Keratinocyte (primary cell): ENCODE measurements around the gene RAB32. TPM values are rescaled to one million over a fixed set of nuclear protein-coding genes. Genes with fewer than 3 reads are reported as not detected.

Experiments used
- DNase-seq: peaks from one replicate; pipeline ENCODE4 v3.0.0-alpha.2; 2011; ENCODE audit warnings: low read depth, missing footprints, low spot score
- FAIRE-seq: peaks from 2 replicates; lab custom pipeline; 2011; peaks lifted over from hg19 to GRCh38; lab: Jason Lieb, UNC
- H2AFZ ChIP-seq: 2 replicates; pipeline ENCODE4 v1.6.0; 2012; ENCODE audit warnings: low read length, control low read depth, inconsistent platforms; ENCODE audit not compliant: control insufficient read depth
- H3K27ac ChIP-seq: 2 replicates; pipeline ENCODE4 v1.5.1; 2011; ENCODE audit warnings: low read length; ENCODE audit not compliant: control insufficient read depth, insufficient read depth
- H3K27me3 ChIP-seq: 3 replicates; pipeline ENCODE4 v1.6.0; 2011; ENCODE audit warnings: low read length; ENCODE audit not compliant: control insufficient read depth, insufficient read depth; ENCODE audit errors: extremely low read depth
- H3K36me3 ChIP-seq, 2 experiments: 2 replicates in 1 of 2; 3 replicates in 1 of 2; pipeline ENCODE4 v1.5.1; 2011; ENCODE audit warnings: low read length in 2 of 2, mild to moderate bottlenecking in 1 of 2; ENCODE audit not compliant: control insufficient read depth in 2 of 2, insufficient read depth in 2 of 2; ENCODE audit errors: extremely low read depth in 1 of 2
- H3K4me1 ChIP-seq: 3 replicates; pipeline ENCODE4 v1.5.1; 2011; ENCODE audit warnings: low read length; ENCODE audit not compliant: control insufficient read depth, insufficient read depth; ENCODE audit errors: extremely low read depth
- H3K4me2 ChIP-seq: 3 replicates; pipeline ENCODE4 v1.6.0; 2011; ENCODE audit warnings: low read depth, low read length; ENCODE audit not compliant: control insufficient read depth, insufficient read depth; ENCODE audit errors: extremely low read depth
- H3K4me3 ChIP-seq, 3 experiments: fragments of 200-600 bp in 1 of 3; sonication (generic) in 1 of 3; 2 replicates in 2 of 3; 3 replicates in 1 of 3; pipeline ENCODE4 v1.5.1; 2011 to 2016; ENCODE audit warnings: low read length in 3 of 3, mild to moderate bottlenecking in 3 of 3, control low read depth in 2 of 3, inconsistent platforms in 1 of 3, low read depth in 1 of 3, mixed read lengths in 1 of 3, mixed run types in 1 of 3, moderate library complexity in 1 of 3; ENCODE audit not compliant: control insufficient read depth in 2 of 3, insufficient read depth in 2 of 3; ENCODE audit errors: extremely low read depth in 1 of 3
- H3K79me2 ChIP-seq: 2 replicates; pipeline ENCODE4 v1.6.0; 2012; ENCODE audit warnings: low read length; ENCODE audit not compliant: control insufficient read depth, insufficient read depth
- H3K9ac ChIP-seq: 3 replicates; pipeline ENCODE4 v1.6.0; 2011; ENCODE audit warnings: low read length; ENCODE audit not compliant: control insufficient read depth, insufficient read depth; ENCODE audit errors: extremely low read depth
- H3K9me1 ChIP-seq: 3 replicates; pipeline ENCODE4 v1.6.0; 2011; ENCODE audit warnings: low read length; ENCODE audit not compliant: control insufficient read depth, insufficient read depth; ENCODE audit errors: extremely low read depth
- H3K9me3 ChIP-seq: 2 replicates; pipeline ENCODE4 v1.5.1; 2012; ENCODE audit warnings: low read depth, low read length; ENCODE audit not compliant: control insufficient read depth
- H4K20me1 ChIP-seq: 3 replicates; pipeline ENCODE4 v1.6.0; 2011; ENCODE audit warnings: low read length; ENCODE audit not compliant: control insufficient read depth, insufficient read depth; ENCODE audit errors: extremely low read depth
- EZH2 ChIP-seq: IDR thresholded peaks from one replicate; pipeline ENCODE4 v1.6.1; 2012; ENCODE audit warnings: inconsistent platforms, mild to moderate bottlenecking, low read length, moderate library complexity
- dilution Hi-C: fragments of 300-500 bp; cut with MboI; formaldehyde crosslinking; loops from one replicate; pipeline ENCODE4 v1.7.0; 2020; ENCODE audit warnings: low sequenced_read_pairs; ENCODE audit not compliant: extremely low pct_ligation_motif_present
- polyA plus RNA-seq, 5 experiments: library from polyadenylated mRNA; depleted of rRNA in 3 of 5; stranded (reverse) in 3 of 5; stranded (forward) in 1 of 5; unstranded in 1 of 5; fragments of >200 nt; gene quantifications; 1 replicate in 1 of 5; 2 replicates in 3 of 5; 3 replicates in 1 of 5; pipeline versions ENCODE4 v1.2.1 to v1.2.3, GENCODE V29; 2011 to 2012; ENCODE audit warnings: missing spikeins in 2 of 5, low read depth in 1 of 5, low replicate concordance in 1 of 5
- TF ChIP-seq, protein P1 (sequence below), 3 experiments: IDR thresholded peaks in 1 of 3; conservative IDR thresholded peaks in 1 of 3; optimal IDR thresholded peaks in 1 of 3; 2 replicates in 2 of 3; 3 replicates in 1 of 3; pipeline versions ENCODE3 to v1.5.1; 2011; ENCODE audit warnings: low read length in 3 of 3, mild to moderate bottlenecking in 3 of 3, moderate library complexity in 2 of 3, control low read depth in 1 of 3, inconsistent platforms in 1 of 3; ENCODE audit not compliant: insufficient read depth in 2 of 3; ENCODE audit errors: extremely low read depth in 1 of 3

RAB32 gene
- polyA plus RNA-seq, 1 donor (not counting 4 experiments of a cell fraction or from before 2014, with no cell fraction given) = 73.0 TPM

DNA sequence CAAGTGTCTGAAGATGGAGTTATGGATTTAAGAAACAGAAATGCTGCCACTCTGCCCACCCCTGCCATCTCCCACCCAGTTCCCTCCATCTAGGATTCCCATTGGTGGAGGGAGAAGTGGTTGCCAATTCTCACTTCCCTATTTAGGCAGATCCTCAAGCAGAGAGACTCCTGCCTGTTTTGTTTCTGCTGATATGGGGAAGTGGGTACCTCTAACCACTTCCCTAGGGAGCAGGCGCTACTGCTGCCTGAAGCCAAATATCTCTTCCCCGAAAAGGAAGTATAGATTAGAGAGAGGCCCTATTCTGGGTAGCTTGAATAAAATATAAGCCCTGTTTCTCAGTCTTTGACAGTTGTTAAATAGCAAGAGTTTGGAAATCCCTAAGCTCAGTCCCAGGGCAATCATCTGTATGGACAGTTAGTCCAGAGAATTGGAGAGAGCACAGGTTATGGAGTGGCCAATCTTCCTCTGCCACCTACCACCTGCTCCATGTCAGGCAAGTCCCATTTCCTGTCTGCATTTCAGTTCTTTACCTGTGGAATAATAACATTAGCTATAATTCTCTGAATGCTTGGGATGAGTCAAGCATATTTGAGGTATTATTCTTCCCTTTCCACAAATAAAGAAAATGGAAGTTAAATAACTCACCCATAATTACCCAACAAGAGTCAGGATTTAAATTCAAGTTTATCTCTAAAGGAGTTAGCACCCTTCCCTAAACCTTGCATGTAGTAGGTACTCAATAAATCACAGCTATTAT, 52.5 kb downstream of the RAB32 start:
- no peaks in the 10 kb centered on the region for H3K27me3 ChIP-seq
- H4K20me1 ChIP-seq = no peaks in the 10 kb centered on the region
- peaks cover 15% of the 10 kb centered on the region for H3K4me1 ChIP-seq
- FAIRE-seq (peak; percentile 77), DNase-seq (no peak)
- peak overlapping the region; percentile 66 for H2AFZ ChIP-seq
- no peak overlapping the region for H3K27ac ChIP-seq
- dilution Hi-C loops = no loop called here
- peak overlapping the region in 2 of 3 experiments; percentile 22 to 29 for H3K4me3 ChIP-seq
- H3K9me1 ChIP-seq = no peaks in the 10 kb centered on the region
- no peaks in the 10 kb centered on the region for H3K9me3 ChIP-seq
- TF ChIP-seq EZH2 = no peak
- H3K36me3 ChIP-seq = no peaks in the 10 kb centered on the region
- peak overlapping the region; percentile 60 for H3K4me2 ChIP-seq
- H3K79me2 ChIP-seq = no peaks in the 10 kb centered on the region
- no peak overlapping the region for H3K9ac ChIP-seq

DNA sequence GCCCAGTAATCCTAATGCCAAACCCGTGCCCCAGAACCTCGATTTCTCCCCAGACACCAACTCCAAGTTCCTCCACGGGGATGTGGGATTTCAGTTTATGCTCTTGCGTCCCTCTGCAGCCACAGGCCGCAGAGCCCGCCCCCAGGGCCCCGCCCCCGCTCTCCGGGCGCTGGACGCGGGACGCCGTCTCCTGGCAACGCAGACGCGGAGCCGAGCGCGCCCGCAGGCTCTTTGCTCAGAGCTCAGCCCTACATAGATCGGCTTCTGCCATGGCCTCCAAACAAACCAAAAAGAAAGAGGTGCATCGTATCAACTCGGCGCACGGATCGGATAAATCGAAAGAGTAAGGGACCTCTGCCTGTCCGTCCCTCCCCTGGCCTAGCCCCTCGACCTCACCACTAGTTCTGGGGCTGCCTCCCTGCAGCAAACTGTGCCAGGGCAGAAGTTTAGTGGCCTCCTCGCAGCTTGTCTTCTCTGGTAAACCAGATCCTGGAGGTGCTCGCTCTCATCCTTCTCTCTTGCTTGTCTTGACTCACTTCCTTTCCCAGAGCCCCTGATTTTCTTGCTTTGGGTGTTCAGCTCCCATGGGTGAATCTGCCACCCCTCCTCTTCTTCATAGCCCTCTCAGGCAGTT, 55.3 kb downstream of the RAB32 start, which contains the start of gene ADGB:
ADGB (plus strand) TSS at position 201 of the 634 bp plus-strand sequence; CDS start at position 270, 69 bp downstream.
- H3K4me2 ChIP-seq = peak within 1 kb of the TSS; percentile 49
- peak within 1 kb of the TSS; percentile 89 for H2AFZ ChIP-seq
- no peak within 1 kb of the TSS for H3K27ac ChIP-seq

More for the DNA sequence above, 55.3 kb downstream of the RAB32 start, which contains the start of gene ADGB:
- Histone ChIP-seq H3K79me2 (no peaks in the 10 kb centered on the region), H3K4me1 (peaks cover 15% of the 10 kb centered on the region), H3K9ac (peak within 1 kb of the TSS; percentile 22), H3K9me3 (no peaks in the 10 kb centered on the region), H3K9me1 (no peaks in the 10 kb centered on the region), H3K4me3 (peak within 1 kb of the TSS; percentile 6 to 48 (median 24)), H3K27me3 (peaks cover 2% of the 10 kb centered on the region), H4K20me1 (no peaks in the 10 kb centered on the region), H3K36me3 (no peaks in the 10 kb centered on the region)
- dilution Hi-C loops = no loop called here
- DNase-seq (no peak), FAIRE-seq (no peak)
- no peak for TF ChIP-seq EZH2
- TF ChIP-seq, protein P1, sequence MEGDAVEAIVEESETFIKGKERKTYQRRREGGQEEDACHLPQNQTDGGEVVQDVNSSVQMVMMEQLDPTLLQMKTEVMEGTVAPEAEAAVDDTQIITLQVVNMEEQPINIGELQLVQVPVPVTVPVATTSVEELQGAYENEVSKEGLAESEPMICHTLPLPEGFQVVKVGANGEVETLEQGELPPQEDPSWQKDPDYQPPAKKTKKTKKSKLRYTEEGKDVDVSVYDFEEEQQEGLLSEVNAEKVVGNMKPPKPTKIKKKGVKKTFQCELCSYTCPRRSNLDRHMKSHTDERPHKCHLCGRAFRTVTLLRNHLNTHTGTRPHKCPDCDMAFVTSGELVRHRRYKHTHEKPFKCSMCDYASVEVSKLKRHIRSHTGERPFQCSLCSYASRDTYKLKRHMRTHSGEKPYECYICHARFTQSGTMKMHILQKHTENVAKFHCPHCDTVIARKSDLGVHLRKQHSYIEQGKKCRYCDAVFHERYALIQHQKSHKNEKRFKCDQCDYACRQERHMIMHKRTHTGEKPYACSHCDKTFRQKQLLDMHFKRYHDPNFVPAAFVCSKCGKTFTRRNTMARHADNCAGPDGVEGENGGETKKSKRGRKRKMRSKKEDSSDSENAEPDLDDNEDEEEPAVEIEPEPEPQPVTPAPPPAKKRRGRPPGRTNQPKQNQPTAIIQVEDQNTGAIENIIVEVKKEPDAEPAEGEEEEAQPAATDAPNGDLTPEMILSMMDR (optimal IDR thresholded peaks at IDR 0.05 in 1 of 3, IDR thresholded peaks at IDR 0.05 in 1 of 3, conservative IDR thresholded peaks at IDR 0.05 in 1 of 3; ENCODE audit: extremely low read depth in 1 of 3, insufficient read depth in 2 of 3, low read length in 3 of 3) = no peak
